ENCODE measurements around the gene GAS5. TPM values are rescaled to one million over a fixed set of nuclear protein-coding genes. Genes with fewer than 3 reads are reported as not detected.

GAS5 gene
- total and polyA plus RNA-seq, 9 of the 15 experiments (the other 6 are each of a cell fraction or from before 2014, with no cell fraction given): 565 to 1,860 (median 1,006) TPM

GRCh38 chr1:173868266-173869020 is 654 bp upstream of the GAS5 start, which contains the start of gene ZBTB37 (continued):
- no peak for TF ChIP-seq ZNF407 (IDR thresholded peaks at IDR 0.05; ENCODE audit: low read depth)
- TF ChIP-seq ZBTB34 (CRISPR knock-in tag; IDR thresholded peaks at IDR 0.05): no peak
- TF ChIP-seq CSDE1 (IDR thresholded peaks at IDR 0.05): no peak
- no peak for TF ChIP-seq SIRT6 (IDR thresholded peaks at IDR 0.05; ENCODE audit: low read depth, low read length)
- TF ChIP-seq SPI1 (IDR thresholded peaks at IDR 0.05; ENCODE audit: borderline replicate concordance, low read depth, low read length): peak; percentile 57; the same call in 1 of the 2 replicates
- peak; percentile 76 for TF ChIP-seq CXXC5 (CRISPR knock-in tag; IDR thresholded peaks at IDR 0.05)
- no peak for TF ChIP-seq ZNF134 (CRISPR knock-in tag; conservative IDR thresholded peaks at IDR 0.05)
- no peak for TF ChIP-seq POU5F1 (IDR thresholded peaks at IDR 0.05; ENCODE audit: borderline replicate concordance, low read depth, low read length, partially characterized antibody)
- peak; percentile 59 to 69; a peak in 2 of 4 replicates for TF ChIP-seq MLLT1 (IDR thresholded peaks at IDR 0.05)
- peak; percentile 74; the same call in 1 of the 2 replicates for TF ChIP-seq ARID4B (CRISPR knock-in tag; IDR thresholded peaks at IDR 0.05)
- no peak for TF ChIP-seq CREBBP (IDR thresholded peaks at IDR 0.05; ENCODE audit: low read depth, low read length)
